ENCODE results near the gene ITGB8.

ITGB8 gene

DNA sequence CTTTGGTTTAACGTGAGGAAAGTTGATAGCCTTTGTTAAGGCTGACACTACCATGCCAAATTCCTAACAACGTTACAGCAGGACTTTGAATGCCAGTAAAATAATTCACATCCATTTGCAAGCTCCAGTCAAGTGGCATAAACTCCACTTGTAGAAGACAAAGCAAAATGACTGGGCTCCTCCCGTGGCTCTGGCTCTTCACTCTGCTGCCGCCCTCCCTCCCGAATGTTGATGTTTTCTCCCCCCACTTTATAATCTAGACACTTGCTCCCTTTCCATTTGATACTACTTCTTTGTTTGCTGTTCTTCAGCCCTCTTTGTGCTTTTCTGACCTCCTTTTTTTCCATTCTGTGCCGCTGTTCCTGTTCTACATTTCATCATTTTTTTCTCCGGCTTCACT, 22.8 kb upstream of the ITGB8 start:
- no peak for DNase-seq (ENCODE audit: low spot score)

DNA sequence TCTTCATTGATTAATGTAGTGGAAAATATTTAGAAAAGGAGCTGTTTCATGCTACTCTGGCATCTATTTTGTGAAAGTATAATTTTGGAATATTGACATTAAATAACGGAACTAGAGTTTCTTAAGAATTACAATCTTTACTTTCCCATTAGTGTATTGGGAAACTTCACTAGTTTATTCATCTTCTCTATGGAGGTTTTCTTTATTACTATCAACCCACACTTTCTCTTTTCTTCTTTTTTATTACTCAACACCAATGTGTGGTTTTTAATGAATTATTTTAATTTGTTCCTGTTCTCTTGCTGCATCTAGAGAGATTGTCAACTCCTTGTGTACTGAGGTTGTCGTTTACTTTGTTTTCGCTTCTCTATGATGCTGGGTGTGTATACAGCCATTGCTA, 20.4 kb upstream of the ITGB8 start:
- no peak for DNase-seq (ENCODE audit: low spot score)

DNA sequence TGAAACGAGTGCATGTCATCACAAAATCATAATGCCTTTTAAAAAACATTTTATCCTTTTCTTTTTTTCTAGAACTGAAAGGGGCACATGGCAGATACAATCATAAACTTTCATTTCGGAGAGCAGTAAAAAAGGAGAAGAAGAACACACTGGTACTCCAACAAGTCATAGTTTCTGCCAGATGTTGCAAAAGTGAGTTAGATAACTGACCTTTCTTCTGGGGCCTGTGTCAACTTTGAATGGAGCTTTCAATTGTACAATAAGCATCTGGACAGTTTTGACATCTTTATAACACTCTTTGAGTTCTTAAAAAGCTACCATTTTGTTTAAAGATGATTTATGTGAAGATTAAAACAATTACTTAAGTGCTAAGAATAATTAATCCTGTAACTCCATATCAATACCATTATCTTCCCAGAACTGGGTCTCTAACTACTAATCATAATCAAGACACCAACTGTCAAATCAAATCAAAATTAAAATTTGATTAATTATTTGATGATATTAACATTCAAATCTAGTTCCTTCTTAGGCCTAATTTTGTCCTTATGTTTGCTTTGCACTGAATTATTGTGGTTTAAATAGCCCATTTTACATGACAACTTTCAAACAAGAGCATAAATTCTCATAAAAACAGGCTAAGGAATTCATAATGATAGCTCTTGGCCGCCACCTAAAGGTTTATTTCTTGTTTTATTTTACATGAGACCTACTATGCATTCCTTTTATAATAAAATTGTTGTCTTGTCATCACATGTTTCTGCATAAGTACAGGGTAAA, 19.5 kb upstream of the ITGB8 start:
- no peak for DNase-seq (ENCODE audit: low spot score)

DNA sequence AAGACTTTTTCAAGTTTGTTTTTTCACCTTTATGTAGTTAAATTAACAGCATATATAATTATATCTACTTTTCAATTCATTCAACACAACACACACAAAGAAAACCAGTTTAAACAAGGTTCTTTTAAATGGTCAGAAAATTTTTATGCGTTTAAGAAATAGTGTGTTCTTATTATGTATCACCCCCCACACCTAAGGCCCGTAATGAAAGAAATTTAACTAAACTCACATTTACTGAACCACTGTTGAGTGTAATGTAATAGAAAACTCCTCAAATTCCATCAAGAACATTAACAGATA, 19.0 kb upstream of the ITGB8 start:
- DNase-seq (ENCODE audit: low spot score), result no peak

DNA sequence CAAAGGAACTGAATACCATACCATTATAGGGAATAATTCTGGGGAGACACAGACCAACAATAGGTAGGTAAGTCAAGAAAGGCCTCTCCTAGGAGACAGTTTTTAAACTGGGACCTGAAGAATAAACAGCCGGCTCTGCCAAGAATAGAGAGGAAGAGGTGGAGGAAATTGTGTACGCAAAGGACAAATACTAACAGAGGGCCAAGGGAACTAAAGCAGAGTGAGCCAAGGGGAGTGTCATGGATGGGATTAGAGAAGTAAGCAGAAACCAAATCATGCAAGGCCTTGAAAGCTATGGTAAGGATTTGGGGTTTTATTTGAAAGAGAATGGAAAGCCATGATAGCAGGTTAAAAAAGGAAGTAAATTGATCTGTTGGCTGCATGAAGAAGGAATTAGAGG, 18.1 kb upstream of the ITGB8 start:
- no peak for DNase-seq (ENCODE audit: low spot score)

- DNase-seq (ENCODE audit: low spot score), result no peak
These were observed 17.1 kb upstream of the ITGB8 start for GRCh38 chr7:20313626-20314025.

GRCh38 chr7:20314198-20314597, 16.5 kb upstream of the ITGB8 start:
- no peak for DNase-seq (ENCODE audit: low spot score)

GRCh38 chr7:20316706-20317105, 14.0 kb upstream of the ITGB8 start:
- no peak for DNase-seq (ENCODE audit: low spot score)

DNA sequence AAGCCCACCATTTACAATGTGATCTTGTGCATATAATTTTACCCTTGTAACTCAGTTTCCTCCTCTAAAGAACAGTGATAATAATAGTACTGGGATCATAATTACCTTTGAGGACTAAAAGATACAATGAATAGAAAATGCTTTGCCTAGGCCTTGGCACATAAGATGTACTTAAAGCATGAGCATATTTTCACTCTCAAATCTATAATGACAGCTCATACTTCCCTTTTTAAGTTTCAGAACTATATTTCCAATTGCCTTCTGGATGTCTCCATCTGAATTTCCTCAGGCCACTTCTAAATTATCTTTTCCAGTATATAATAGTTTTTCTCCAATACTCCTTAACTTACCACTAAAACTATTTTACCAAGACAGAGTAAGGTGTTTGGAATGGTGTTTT, 13.3 kb upstream of the ITGB8 start:
- no peak for DNase-seq (ENCODE audit: low spot score)

DNA sequence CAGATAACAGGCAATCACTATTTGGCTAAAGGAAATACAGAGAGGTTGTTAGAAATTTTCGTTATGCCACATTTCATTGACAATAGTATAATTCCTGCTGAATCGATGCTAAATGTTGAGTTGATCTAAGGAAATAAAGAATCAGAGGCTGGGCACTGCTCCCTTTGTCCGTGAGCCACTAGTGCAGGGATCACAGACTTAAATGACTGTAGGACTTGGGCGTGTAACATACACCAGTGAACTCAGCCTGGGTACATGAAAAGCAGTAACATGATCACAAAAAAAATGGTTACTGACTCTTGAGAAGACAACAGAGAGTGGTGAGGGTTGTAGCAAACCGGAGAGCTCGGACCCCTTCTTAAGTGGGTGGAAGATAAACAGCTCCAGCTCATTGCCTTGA, 11.8 kb upstream of the ITGB8 start:
- DNase-seq (ENCODE audit: low spot score), result no peak

GRCh38 chr7:20320322-20320721, 10.4 kb upstream of the ITGB8 start:
- DNase-seq (ENCODE audit: low spot score), result no peak

DNA sequence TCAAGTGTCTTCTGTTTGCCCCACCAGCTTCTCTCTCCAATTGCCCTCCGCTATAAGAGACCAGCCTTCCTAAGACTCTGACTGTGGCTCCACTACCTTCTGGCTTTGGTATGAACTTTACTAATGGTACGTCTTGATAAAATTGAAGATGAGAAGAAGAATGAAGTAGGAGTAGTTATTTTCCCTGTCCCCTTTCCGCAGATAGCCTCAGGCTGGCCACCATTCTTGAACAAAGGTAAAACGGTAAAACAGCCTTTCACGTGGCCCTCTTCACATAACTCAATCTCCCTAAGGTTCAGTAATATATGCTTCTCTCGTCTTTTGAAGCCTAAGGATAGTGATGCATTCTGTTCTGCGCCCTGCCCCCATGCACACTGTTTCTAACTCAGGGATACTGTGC, 9.9 kb upstream of the ITGB8 start:
- no peak for DNase-seq (ENCODE audit: low spot score)

- DNase-seq (ENCODE audit: low spot score), result no peak
These were observed 7.1 kb upstream of the ITGB8 start for GRCh38 chr7:20323595-20323994.

GRCh38 chr7:20326342-20326741, 4.4 kb upstream of the ITGB8 start:
- DNase-seq (ENCODE audit: low spot score), result no peak

- DNase-seq (ENCODE audit: low spot score), result no peak
These were observed 3.6 kb upstream of the ITGB8 start for GRCh38 chr7:20327055-20327454.

DNA sequence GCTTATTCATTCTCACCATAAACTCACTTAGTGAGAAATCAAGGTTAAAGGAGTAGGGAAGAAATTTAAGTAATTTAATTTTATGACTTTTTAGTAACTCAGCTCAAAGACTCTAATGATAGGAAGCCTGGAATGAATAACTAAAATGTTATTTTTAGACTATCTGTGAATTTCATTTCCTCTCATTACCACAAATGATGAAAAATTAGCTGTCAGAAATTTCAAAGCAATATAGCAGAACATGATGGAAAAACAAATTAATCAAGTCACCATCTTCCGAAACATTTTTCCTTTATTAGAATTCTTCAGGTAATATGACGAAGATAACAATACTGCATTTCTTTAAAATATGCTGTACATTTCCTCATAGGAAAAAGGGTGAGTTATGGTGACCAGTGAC, 2.7 kb upstream of the ITGB8 start:
- no peak for DNase-seq (ENCODE audit: low spot score)

DNA sequence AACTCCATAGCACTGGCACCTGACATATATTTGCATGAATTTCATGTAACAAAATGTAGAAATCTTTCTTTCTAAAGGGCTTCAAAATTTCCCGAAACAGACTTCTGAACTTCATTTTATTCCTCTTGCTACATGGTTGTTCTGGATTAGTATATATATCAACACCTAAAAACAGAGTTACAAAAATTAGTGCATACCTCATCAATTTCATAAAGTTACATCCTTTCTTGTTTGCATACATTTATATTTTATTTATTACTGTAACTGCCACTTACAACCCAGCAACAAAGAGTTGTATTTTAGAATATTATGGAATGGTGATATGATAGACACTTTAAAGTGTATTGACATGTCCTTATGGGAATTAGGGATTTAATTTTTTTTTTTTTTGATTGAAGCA, 2.0 kb upstream of the ITGB8 start:
- no peak for DNase-seq (ENCODE audit: low spot score)

GRCh38 chr7:20329389-20330238, 1.1 kb upstream of the ITGB8 start:
- peak; percentile 78 for DNase-seq (ENCODE audit: low spot score)

DNA sequence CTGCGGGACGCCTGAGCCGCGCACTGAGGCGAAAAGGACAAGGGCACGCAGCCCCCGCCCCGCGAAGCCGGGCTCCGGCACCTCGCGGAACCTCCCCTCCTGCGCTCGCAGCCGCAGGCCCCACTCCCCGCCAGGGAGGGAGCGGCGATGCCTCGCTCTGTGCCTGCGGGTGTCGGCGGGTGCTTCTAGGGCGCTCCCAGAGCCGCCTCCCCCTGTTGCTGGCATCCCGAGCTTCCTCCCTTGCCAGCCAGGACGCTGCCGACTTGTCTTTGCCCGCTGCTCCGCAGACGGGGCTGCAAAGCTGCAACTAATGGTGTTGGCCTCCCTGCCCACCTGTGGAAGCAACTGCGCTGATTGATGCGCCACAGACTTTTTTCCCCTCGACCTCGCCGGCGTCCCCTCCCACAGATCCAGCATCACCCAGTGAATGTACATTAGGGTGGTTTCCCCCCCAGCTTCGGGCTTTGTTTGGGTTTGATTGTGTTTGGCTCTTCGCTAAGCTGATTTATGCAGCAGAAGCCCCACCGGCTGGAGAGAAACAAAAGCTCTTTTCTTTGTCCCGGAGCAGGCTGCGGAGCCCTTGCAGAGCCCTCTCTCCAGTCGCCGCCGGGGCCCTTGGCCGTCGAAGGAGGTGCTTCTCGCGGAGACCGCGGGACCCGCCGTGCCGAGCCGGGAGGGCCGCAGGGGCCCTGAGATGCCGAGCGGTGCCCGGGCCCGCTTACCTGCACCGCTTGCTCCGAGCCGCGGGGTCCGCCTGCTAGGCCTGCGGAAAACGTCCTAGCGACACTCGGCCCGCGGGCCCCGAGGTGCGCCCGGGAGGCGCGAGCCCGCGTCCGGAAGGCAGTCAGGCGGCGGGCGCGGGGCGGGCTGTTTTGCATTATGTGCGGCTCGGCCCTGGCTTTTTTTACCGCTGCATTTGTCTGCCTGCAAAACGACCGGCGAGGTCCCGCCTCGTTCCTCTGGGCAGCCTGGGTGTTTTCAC, 519 bp downstream of the ITGB8 start:
- DNase-seq (ENCODE audit: low spot score), result peak; percentile 81

DNA sequence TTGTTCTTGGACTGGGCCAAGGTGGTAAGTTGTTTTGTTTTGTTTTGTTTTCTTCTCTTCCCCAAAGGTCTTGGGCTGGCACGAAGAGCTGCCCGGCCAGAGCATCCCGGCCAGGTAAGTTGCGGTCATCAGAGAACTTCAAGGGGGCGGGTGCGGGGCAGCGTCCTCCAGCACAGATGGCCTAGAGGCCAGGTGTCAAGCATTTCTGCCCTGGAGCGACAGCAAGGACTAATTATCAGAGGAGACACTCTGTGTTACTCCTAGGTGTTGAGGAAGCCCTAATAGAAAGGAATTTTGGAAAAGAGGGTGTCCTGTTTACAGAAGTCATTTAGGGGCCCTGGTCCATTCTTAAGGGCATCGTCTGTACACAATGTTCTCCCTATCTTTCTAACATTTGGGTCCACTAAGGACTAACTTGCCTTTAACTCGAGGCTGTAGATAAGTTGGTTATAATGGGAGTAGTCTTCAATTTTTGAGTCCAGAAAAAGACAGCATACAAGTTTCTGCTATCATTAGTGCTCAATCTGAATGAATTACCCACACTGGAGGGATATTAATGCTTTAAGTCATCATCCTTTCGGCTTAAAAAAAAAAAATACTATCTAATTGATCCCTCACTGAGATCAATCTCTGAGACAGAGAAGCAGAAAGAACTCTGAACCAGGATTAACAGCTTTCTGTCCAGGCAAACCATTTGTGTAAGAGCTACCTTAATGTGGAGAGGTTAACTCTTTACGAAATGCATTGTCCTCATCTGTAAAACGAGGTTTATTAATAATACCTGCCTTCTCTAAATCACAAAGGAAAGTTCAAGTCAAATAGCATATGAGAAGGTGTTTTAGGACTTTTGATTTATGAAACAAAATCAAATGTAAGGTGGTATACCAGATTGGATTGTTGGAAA, 1.5 kb downstream of the ITGB8 start:
- no peak for DNase-seq (ENCODE audit: low spot score)

GRCh38 chr7:20338285-20338684, 7.6 kb downstream of the ITGB8 start:
- DNase-seq (ENCODE audit: low spot score), result no peak

Measured in ecto neural progenitor cell (in vitro differentiated cells).